ENCODE results near the gene FZR1.
"Not testable (repeated sequence)": the region's sequence is repeated elsewhere in the genome, so short reads cannot be mapped to it uniquely, and the experiment has no call there.

FZR1 gene

GRCh38 chr19:3514930-3515329 lies 8.8 kb downstream of the FZR1 start:
- no peak for DNase-seq (ENCODE audit: low read depth)

- DNase-seq (ENCODE audit: low read depth) = no peak
Observed at GRCh38 chr19:3515891-3516422, 9.8 kb downstream of the FZR1 start.

- DNase-seq (ENCODE audit: low read depth) = no peak
Observed at GRCh38 chr19:3516675-3517207, 10.6 kb downstream of the FZR1 start.

GRCh38 chr19:3517638-3518037 lies 11.5 kb downstream of the FZR1 start:
- no peak for DNase-seq (ENCODE audit: low read depth)

- DNase-seq (ENCODE audit: low read depth) = no peak
Observed at GRCh38 chr19:3518255-3518654, 12.1 kb downstream of the FZR1 start.

GRCh38 chr19:3518659-3519058 lies 12.5 kb downstream of the FZR1 start:
- no peak for DNase-seq (ENCODE audit: low read depth)

- no peak for DNase-seq (ENCODE audit: low read depth)
Observed at GRCh38 chr19:3519126-3519525, 13.0 kb downstream of the FZR1 start.

- no peak for DNase-seq (ENCODE audit: low read depth)
Observed at GRCh38 chr19:3520166-3521103, 14.3 kb downstream of the FZR1 start.

GRCh38 chr19:3521104-3521445 lies 15.0 kb downstream of the FZR1 start:
- DNase-seq (ENCODE audit: low read depth) = no peak

- DNase-seq (ENCODE audit: low read depth) = no peak
Observed at GRCh38 chr19:3522421-3523360, 16.6 kb downstream of the FZR1 start.

- DNase-seq (ENCODE audit: low read depth) = no peak
Observed at GRCh38 chr19:3523361-3524077, 17.4 kb downstream of the FZR1 start.

GRCh38 chr19:3524078-3524842 lies 18.1 kb downstream of the FZR1 start:
- DNase-seq (ENCODE audit: low read depth) = no peak

GRCh38 chr19:3524904-3525451 lies 18.9 kb downstream of the FZR1 start:
- DNase-seq (ENCODE audit: low read depth) = no peak

- no peak for DNase-seq (ENCODE audit: low read depth)
Observed at GRCh38 chr19:3526507-3527237, 20.6 kb downstream of the FZR1 start.

GRCh38 chr19:3527238-3527910 lies 21.3 kb downstream of the FZR1 start:
- DNase-seq (ENCODE audit: low read depth) = no peak

- no peak for DNase-seq (ENCODE audit: low read depth)
Observed at GRCh38 chr19:3528080-3528479, 22.0 kb downstream of the FZR1 start.

- no peak for DNase-seq (ENCODE audit: low read depth)
Observed at GRCh38 chr19:3528539-3529211, 22.6 kb downstream of the FZR1 start.

GRCh38 chr19:3529299-3529698 lies 23.2 kb downstream of the FZR1 start:
- not testable (repeated sequence) for DNase-seq (ENCODE audit: low read depth)

GRCh38 chr19:3530389-3530788 lies 24.3 kb downstream of the FZR1 start:
- no peak for DNase-seq (ENCODE audit: low read depth)

All from stimulated activated CD8-positive, alpha-beta memory T cell treated with anti-CD3 and anti-CD28 coated beads, Interleukin-15, amount 100 ng/mL, for 24 hours (primary cell).